Bronchial epithelial cell (primary cell): ENCODE measurements around the gene PTGES3L. TPM values are rescaled to one million over a fixed set of nuclear protein-coding genes. Genes with fewer than 3 reads are reported as not detected.

Source experiments
- DNase-seq: peaks from one replicate; pipeline ENCODE4 v3.0.0-alpha.2; 2010; ENCODE audit warnings: low read depth
- FAIRE-seq: peaks from 2 replicates; lab custom pipeline; 2011; peaks lifted over from hg19 to GRCh38; lab: Jason Lieb, UNC
- H3K27me3 ChIP-seq: 2 replicates; pipeline ENCODE4 v1.5.1; 2011; ENCODE audit warnings: low read length; ENCODE audit not compliant: control insufficient read depth, insufficient read depth
- H3K36me3 ChIP-seq: 2 replicates; pipeline ENCODE4 v1.5.1; 2011; ENCODE audit warnings: low read length; ENCODE audit not compliant: control insufficient read depth, insufficient read depth
- H3K4me3 ChIP-seq: 2 replicates; pipeline ENCODE4 v1.5.1; 2011; ENCODE audit warnings: mild to moderate bottlenecking, low read depth, low read length, control low read depth
- CTCF ChIP-seq: IDR thresholded peaks from 2 replicates; pipeline ENCODE4 v1.5.1; 2011; ENCODE audit warnings: mild to moderate bottlenecking, moderate library complexity, low read length, control low read depth, inconsistent platforms; ENCODE audit not compliant: insufficient read depth, severe bottlenecking
- total RNA-seq: library from RNA; depleted of rRNA; stranded (reverse); fragments of >200 nt; gene quantifications from 2 replicates; pipeline ENCODE4 v1.2.1, GENCODE V29; 2014

PTGES3L gene
- under 0.01 and 0.13 TPM in 2 replicates for total RNA-seq

GRCh38 chr17:42979511-42980273, at the start of gene PTGES3L:
TSS of gene PTGES3L (minus strand) at chr17:42980080. CDS start at chr17:42980053, 27 bp downstream.
- FAIRE-seq: no peak
- peaks cover 1% of the 10 kb centered on the region for H3K36me3 ChIP-seq
- peak within 1 kb of the TSS; percentile 70 for H3K4me3 ChIP-seq
- no peak for TF ChIP-seq CTCF
- DNase-seq: no peak
- H3K27me3 ChIP-seq: no peaks in the 10 kb centered on the region

GRCh38 chr17:43028221-43028861, 48.5 kb upstream of the PTGES3L start:
- FAIRE-seq (no peak), DNase-seq (no peak)
- TF ChIP-seq CTCF: no peak
- H3K27me3 ChIP-seq: no peaks in the 10 kb centered on the region
- H3K4me3 ChIP-seq: no peak overlapping the region
- no peaks in the 10 kb centered on the region for H3K36me3 ChIP-seq

- FAIRE-seq: no peak
These were observed 47.5 kb upstream of the PTGES3L start for GRCh38 chr17:43027091-43028032.

GRCh38 chr17:43026595-43026994, 46.7 kb upstream of the PTGES3L start:
- Histone ChIP-seq H3K36me3 (no peaks in the 10 kb centered on the region), H3K27me3 (no peaks in the 10 kb centered on the region), H3K4me3 (no peak overlapping the region)
- no peak for TF ChIP-seq CTCF
- no peak for FAIRE-seq
- DNase-seq: no peak

More at GRCh38 chr17:43027091-43028032, 47.5 kb upstream of the PTGES3L start:
- Histone ChIP-seq H3K27me3 (no peaks in the 10 kb centered on the region), H3K36me3 (no peaks in the 10 kb centered on the region), H3K4me3 (no peak overlapping the region)
- TF ChIP-seq CTCF: no peak
- no peak for DNase-seq

- FAIRE-seq (no peak), DNase-seq (no peak)
- no peaks in the 10 kb centered on the region for H3K27me3 ChIP-seq
- H3K36me3 ChIP-seq: no peaks in the 10 kb centered on the region
- no peak overlapping the region for H3K4me3 ChIP-seq
- TF ChIP-seq CTCF: no peak
These were observed 46.1 kb upstream of the PTGES3L start for GRCh38 chr17:43025766-43026537.
